Omental fat pad (tissue), 4 donors: Measurements from ENCODE around the gene STMP1. TPM values are rescaled to one million over a fixed set of nuclear protein-coding genes. Genes with fewer than 3 reads are reported as not detected.

ENCODE experiments used
- ATAC-seq: fragments of 150-250 bp; one replicate; pipeline ENCODE4 v1.9.1; 2016; ENCODE audit warnings: mild to moderate bottlenecking, moderate library complexity; ENCODE audit not compliant: low FRiP score
- DNase-seq: peaks from one replicate; pipeline ENCODE4 v3.0.0-alpha.2; 2019; ENCODE audit warnings: low spot score
- CTCF ChIP-seq, 3 donors: fragments of 450-650 bp; IDR thresholded peaks; one replicate each; pipeline ENCODE4 v1.5.1; 2016 to 2017; ENCODE audit warnings: antibody characterized with exemption in 3 of 3, mild to moderate bottlenecking in 3 of 3, moderate library complexity in 2 of 3
- total RNA-seq, 4 donors: library from RNA; depleted of rRNA; stranded (reverse); fragments of >200 nt; gene quantifications; one replicate each; pipeline ENCODE4 v1.1.0, GENCODE V29; 2016

The STMP1 gene
- total RNA-seq, 4 donors from 2014 or later, result 9.4 to 26.8 (median 14.3) TPM

DNA sequence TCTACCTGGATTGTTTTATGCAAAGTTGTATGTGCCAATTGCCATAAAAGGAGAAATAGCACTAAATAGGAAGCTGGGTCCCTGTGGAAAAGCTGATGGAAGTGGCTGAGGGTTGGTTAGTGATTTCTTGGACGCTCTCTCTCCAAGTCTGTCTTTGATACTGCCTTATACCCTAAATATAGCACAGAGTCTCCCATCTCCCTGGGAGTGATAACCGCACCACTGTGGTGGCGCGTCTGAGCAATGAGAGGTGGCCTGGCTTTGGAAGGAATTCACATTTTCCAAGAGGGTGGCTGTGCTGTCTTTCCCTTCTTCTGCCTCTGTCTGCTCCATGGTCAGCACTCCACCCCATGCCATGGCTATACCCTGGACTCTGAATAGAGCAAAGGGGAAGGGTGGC, 31.2 kb downstream of the STMP1 start:
- DNase-seq (no peak), ATAC-seq (no peak)
- no peak for TF ChIP-seq CTCF (IDR thresholded peaks at IDR 0.05)

- no peak for TF ChIP-seq CTCF (IDR thresholded peaks at IDR 0.05)
- DNase-seq (no peak), ATAC-seq (no peak)
Measured at GRCh38 chr7:135697276-135698049, 35.1 kb downstream of the STMP1 start.

DNA sequence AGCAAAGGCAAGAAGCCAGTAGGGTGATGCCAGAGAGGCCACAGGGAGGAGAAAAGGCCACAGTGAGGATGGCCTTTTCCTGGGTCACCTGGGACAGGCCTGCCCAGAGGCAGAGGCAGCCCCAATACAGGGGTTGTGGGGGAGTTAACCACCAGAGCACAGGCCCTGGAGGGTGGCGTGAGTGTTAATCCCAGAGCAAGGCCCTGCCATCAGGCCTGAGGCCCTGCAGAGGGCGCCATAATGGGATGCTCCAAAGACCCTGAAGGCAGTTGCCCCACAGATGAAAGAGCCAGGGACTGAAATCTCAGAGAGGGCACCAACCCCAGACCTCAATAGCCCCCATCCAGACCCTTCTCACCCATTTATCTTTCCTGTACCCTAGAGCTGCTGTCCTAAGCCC, 41.8 kb downstream of the STMP1 start:
- TF ChIP-seq CTCF (IDR thresholded peaks at IDR 0.05), result no peak
- ATAC-seq (no peak), DNase-seq (no peak)

DNA sequence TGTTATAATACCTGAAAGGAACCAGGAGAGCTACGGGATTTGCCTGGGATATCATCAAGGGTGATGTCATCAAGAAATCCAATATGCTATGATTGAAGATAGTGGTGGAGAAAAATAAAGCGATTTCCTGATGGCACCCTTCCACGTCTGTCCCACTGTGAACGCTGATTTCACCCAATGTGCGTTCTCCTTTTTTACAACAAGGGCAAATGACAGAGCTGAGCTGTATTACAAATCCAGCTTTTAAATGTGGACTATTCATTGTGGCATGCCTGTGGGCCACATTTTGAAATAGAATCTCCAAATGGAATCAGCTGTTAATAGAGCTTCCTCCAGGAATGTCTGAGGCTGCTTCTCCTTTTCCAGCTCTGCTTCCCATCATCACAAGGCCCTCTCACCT, 42.4 kb downstream of the STMP1 start:
- DNase-seq (no peak), ATAC-seq (no peak)
- TF ChIP-seq CTCF (IDR thresholded peaks at IDR 0.05), result no peak

DNA sequence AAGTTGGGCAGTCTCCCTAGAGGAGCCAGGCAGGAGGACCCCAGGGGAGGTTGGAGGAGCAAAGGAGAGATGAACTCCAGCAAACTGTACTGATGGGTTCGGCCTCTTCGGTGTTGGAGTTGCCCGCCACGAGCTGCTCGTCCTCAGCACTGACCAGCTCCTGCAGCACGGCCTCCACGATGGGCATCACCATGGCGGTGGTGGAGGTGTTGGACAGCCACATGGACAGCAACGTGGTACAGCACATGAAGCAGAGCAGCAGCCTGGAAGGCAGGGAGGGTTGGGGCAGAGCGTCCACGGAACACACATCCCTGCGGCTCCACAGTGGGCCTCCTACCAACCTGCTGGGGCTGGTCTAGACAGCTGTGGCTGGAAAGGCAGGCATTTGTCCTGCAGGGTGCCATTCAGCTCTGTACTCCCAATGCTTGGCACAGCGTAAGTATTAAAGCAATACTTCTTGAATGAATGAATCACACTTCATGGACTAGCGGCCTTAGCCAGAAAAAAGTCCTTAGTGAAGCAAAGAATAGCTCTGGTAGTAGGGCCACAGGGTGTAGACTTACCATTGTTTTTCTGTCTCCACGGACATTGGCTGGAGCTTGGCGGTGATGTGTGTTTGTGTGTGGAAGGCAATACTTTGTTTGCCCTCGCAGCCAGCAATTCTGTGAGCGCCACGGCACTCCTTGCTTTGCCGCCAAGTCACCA, 43.9 kb downstream of the STMP1 start:
- TF ChIP-seq CTCF (IDR thresholded peaks at IDR 0.05), result no peak
- no peak for DNase-seq
- no peak for ATAC-seq

DNA sequence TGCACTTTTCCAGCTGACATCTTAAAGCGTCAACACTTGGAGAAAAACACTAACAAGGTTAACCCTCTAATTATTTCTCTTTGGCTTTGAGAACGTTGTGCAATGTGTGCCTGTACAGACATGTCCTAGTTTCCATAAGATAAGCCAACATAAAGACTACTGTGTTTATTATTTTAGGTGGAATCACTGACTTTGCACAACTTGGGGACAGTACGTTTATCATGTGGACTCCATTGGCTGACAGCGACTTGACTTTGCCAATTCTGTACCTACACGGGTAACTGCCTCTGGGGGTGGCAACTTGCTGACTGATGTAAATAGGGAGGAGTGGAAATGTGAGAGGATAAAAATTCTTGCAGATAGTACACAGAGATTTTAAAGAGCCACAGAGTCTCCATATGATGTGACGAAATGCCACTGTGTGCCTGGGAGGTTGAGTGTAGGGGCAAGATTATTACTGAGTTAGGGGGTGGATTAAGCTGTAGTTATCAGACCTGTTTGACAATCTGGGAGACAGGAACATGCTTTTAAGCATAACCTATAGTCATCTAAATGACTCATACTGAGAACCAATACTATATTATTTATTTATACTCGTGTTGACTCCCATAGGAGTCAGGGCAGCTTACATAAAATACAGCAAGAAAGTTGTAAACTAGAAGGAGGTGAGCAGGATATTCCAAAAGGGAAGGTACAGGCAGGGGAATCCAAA, 44.7 kb downstream of the STMP1 start:
- DNase-seq (no peak), ATAC-seq (no peak)
- TF ChIP-seq CTCF (IDR thresholded peaks at IDR 0.05), result no peak
